GM18526 (cell line): Measurements from ENCODE around the gene ACSL3.

Source experiments
- POLR2A ChIP-seq: IDR thresholded peaks from 3 replicates; pipeline ENCODE4 v1.6.1; 2011; ENCODE audit not compliant: insufficient read length; ENCODE audit errors: extremely low read depth

The ACSL3 gene

DNA sequence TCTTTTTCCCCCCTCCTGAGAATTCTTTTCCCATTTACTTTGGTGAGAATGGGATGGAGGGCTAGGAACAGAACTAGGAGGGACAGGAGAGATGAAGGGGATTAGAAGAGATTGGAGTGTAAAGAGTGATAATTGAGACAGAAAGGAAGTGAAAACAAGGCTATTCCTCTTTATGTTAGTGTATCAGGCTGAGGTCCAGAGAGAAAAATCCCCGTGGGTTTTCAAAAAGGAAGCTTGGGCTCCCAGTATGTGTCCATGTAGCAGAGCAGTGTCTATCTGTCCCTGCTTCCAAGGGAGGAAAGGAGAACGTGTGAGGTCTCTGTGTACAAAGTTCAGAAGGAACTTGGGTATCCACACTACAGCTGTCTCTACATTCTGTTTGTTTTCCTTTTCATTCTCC is 131.3 kb downstream of the ACSL3 start:
- TF ChIP-seq POLR2A = no peak
